ENCODE measurements around the gene MTOR. TPM values are rescaled to one million over a fixed set of nuclear protein-coding genes. Genes with fewer than 3 reads are reported as not detected.
"Not testable (repeated sequence)": the region's sequence is repeated elsewhere in the genome, so short reads cannot be mapped to it uniquely, and the experiment has no call there.

Gene MTOR
- total and polyA plus RNA-seq, 2 experiments from 2014 or later, result 10.6 to 30.7 TPM

DNA sequence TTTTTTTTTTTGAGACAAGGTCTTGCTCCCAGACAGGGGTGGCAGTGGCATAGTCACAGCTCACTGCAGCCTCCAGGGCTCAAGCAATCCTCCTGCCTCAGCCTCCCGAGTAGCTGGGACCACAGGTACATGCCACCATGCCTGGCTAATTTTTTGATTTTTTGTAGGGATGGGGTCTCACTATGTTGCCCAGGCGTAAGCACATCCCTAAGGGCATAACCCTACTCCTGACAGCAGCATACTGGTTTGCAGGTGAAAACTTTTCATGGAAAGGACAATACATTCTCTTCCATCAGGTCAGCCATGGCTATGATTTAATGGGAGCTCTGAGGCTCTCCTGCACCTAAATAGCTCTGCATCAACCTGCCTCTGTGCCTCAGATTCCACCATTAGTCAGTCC is 40.0 kb upstream of the MTOR start:
- Histone ChIP-seq H4K20me1 (ENCODE audit: insufficient read depth) (no peaks in the 10 kb centered on the region), H3K9me3 (ENCODE audit: low read depth) (no peaks in the 10 kb centered on the region), H3K4me2 (ENCODE audit: unreplicated experiment) (no peak overlapping the region), H3K9ac (no peak overlapping the region), H3K9me2 (ENCODE audit: insufficient read depth) (no peaks in the 10 kb centered on the region), H3K36me3 (ENCODE audit: low read depth) (no peaks in the 10 kb centered on the region), H3F3A (ENCODE audit: insufficient read depth) (no peaks in the 10 kb centered on the region), H3K4me3 (no peak overlapping the region), H3K27me3 (replicated peaks; ENCODE audit: insufficient read depth) (no peaks in the 10 kb centered on the region), H3K79me2 (ENCODE audit: insufficient read depth) (no peaks in the 10 kb centered on the region), H3K27ac (no peak overlapping the region), H2AFZ (no peak overlapping the region), H3K4me1 (ENCODE audit: insufficient read depth) (no peaks in the 10 kb centered on the region)
- TF ChIP-seq EZH2 (IDR thresholded peaks at IDR 0.05; ENCODE audit: insufficient read depth, poor library complexity, severe bottlenecking) (no peak), EZH2phosphoT487 (IDR thresholded peaks at IDR 0.05; ENCODE audit: insufficient read depth, low read depth) (no peak)
- 42% methylated on average over 2 of the region's 2 CpGs for WGBS, 2 experiments (ENCODE audit: low coverage in 1 of 2, low lambda C conversion rate in 2 of 2, missing lambda C conversion rate in 2 of 2)
- in situ Hi-C loops (cut with MboI), result no loop called here
- DNase-seq, result no peak

DNA sequence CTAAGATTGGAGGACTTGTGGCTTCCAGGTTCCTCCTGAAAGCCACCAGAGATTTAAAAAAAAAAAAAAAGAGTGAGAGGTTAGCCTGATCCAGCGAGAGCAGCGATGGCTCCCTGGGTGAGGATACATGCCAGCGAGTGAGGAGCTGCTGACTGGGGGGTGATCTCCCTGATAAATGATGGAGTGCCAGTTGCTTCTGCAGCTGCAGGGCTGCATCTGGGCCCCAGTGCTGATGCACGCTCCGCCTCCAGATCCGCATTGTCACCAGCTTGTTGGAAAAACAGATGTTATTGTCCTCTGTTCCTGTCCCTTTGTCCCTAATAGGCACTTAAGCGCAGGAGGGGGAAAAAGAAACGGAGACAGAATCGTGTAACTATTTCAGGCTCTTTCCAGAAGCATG is 39.2 kb upstream of the MTOR start:
- no peaks in the 10 kb centered on the region for H3K27me3 ChIP-seq (replicated peaks; ENCODE audit: insufficient read depth)
- no peaks in the 10 kb centered on the region for H3K36me3 ChIP-seq (ENCODE audit: low read depth)
- no peak overlapping the region for H3K27ac ChIP-seq
- H4K20me1 ChIP-seq (ENCODE audit: insufficient read depth), result no peaks in the 10 kb centered on the region
- no peaks in the 10 kb centered on the region for H3K9me3 ChIP-seq (ENCODE audit: low read depth)
- no peak overlapping the region for H3K4me2 ChIP-seq (ENCODE audit: unreplicated experiment)
- WGBS, 2 experiments (ENCODE audit: low coverage in 1 of 2, low lambda C conversion rate in 2 of 2, missing lambda C conversion rate in 2 of 2), result 29 to 32% methylated on average over 9 of the region's 9 CpGs
- TF ChIP-seq EZH2 (IDR thresholded peaks at IDR 0.05; ENCODE audit: insufficient read depth, poor library complexity, severe bottlenecking) (no peak), EZH2phosphoT487 (IDR thresholded peaks at IDR 0.05; ENCODE audit: insufficient read depth, low read depth) (no peak)
- H3K79me2 ChIP-seq (ENCODE audit: insufficient read depth), result no peaks in the 10 kb centered on the region
- H3K4me1 ChIP-seq (ENCODE audit: insufficient read depth), result no peaks in the 10 kb centered on the region
- in situ Hi-C loops (cut with MboI), result no loop called here
- no peaks in the 10 kb centered on the region for H3K9me2 ChIP-seq (ENCODE audit: insufficient read depth)
- no peak overlapping the region for H3K4me3 ChIP-seq
- H3F3A ChIP-seq (ENCODE audit: insufficient read depth), result no peaks in the 10 kb centered on the region
- no peak for DNase-seq
- H3K9ac ChIP-seq, result no peak overlapping the region
- no peak overlapping the region for H2AFZ ChIP-seq

DNA sequence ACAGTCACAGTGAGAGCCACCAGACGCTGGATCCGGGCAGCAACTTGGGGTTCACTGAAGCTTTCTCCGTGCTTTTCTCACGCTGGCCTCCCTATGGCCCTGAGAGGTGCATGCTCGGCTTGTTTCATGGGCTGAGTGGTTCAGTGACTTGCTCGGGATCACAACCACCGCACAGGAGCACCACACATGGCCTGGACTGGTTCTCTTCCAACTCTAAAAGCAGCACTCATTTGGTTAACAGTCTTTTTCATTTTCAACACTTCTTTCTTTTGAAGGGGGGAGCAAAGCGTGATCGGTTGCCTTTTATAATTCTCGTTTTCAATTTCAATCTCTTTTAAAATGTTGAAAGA is 36.8 kb upstream of the MTOR start:
- TF ChIP-seq EZH2 (IDR thresholded peaks at IDR 0.05; ENCODE audit: insufficient read depth, poor library complexity, severe bottlenecking), result no peak
- TF ChIP-seq EZH2phosphoT487 (IDR thresholded peaks at IDR 0.05; ENCODE audit: insufficient read depth, low read depth), result no peak
- 67 to 75% methylated on average over 10 of the region's 10 CpGs for WGBS, 2 experiments (ENCODE audit: low coverage in 1 of 2, low lambda C conversion rate in 2 of 2, missing lambda C conversion rate in 2 of 2)

DNA sequence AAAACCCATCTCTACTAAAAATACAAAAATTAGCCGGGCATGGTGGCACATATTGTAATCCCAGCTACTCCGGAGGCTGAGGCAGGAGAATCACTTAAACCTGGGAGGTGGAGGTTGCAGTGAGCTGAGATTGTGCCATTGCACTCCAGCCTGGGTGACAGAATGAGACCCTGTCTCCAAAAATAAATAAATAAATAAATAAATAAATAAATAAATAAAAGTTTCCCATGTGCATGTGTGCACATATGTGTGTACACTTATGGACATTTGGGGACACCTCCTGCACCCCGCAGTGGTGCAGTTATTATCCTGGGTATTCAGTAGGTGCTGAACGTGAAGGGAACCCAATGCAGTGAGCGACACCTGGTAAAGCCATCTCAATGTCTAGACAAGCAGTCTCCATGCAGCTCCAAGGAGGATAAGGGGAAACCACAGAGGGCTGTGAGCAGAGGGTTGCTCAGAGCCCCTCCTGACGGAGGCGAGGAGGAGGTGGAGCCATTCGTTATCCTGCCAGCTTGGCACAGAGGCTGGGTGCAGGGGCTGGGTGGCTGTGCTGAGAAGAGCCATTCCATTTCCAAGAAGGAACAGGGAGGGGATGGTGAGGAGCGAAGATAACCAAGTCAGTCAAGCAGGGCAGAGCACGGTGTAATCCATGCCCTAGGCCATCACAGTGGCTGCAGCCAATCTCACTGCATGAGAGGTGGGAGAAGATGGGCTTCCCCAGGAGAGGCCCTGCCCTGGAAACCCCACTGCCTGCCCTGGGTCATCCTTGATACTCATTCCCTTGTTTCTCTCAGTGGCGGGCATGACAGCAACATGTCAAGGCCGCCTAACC is 36.3 kb upstream of the MTOR start:
- H2AFZ ChIP-seq, result no peak overlapping the region
- H3K79me2 ChIP-seq (ENCODE audit: insufficient read depth), result no peaks in the 10 kb centered on the region
- H3K36me3 ChIP-seq (ENCODE audit: low read depth), result no peaks in the 10 kb centered on the region
- no peak for DNase-seq
- TF ChIP-seq EZH2 (IDR thresholded peaks at IDR 0.05; ENCODE audit: insufficient read depth, poor library complexity, severe bottlenecking) (no peak), EZH2phosphoT487 (IDR thresholded peaks at IDR 0.05; ENCODE audit: insufficient read depth, low read depth) (no peak)
- no peaks in the 10 kb centered on the region for H3K4me1 ChIP-seq (ENCODE audit: insufficient read depth)
- no peak overlapping the region for H3K4me3 ChIP-seq
- H3K9me2 ChIP-seq (ENCODE audit: insufficient read depth), result no peaks in the 10 kb centered on the region
- H4K20me1 ChIP-seq (ENCODE audit: insufficient read depth), result no peaks in the 10 kb centered on the region
- no peaks in the 10 kb centered on the region for H3F3A ChIP-seq (ENCODE audit: insufficient read depth)
- no peak overlapping the region for H3K27ac ChIP-seq
- H3K9ac ChIP-seq, result no peak overlapping the region
- H3K9me3 ChIP-seq (ENCODE audit: low read depth), result no peaks in the 10 kb centered on the region
- WGBS, 2 experiments (ENCODE audit: low coverage in 1 of 2, low lambda C conversion rate in 2 of 2, missing lambda C conversion rate in 2 of 2), result 75 to 79% methylated on average over 12 of the region's 12 CpGs
- in situ Hi-C loops (cut with MboI), result no loop called here
- H3K4me2 ChIP-seq (ENCODE audit: unreplicated experiment), result no peak overlapping the region
- no peaks in the 10 kb centered on the region for H3K27me3 ChIP-seq (replicated peaks; ENCODE audit: insufficient read depth)

More for the DNA sequence above, 36.8 kb upstream of the MTOR start:
- H2AFZ ChIP-seq, result no peak overlapping the region
- H3K9me3 ChIP-seq (ENCODE audit: low read depth), result no peaks in the 10 kb centered on the region
- DNase-seq, result no peak
- no peak overlapping the region for H3K27ac ChIP-seq
- no peaks in the 10 kb centered on the region for H3K79me2 ChIP-seq (ENCODE audit: insufficient read depth)
- no peaks in the 10 kb centered on the region for H3K9me2 ChIP-seq (ENCODE audit: insufficient read depth)
- H3F3A ChIP-seq (ENCODE audit: insufficient read depth), result no peaks in the 10 kb centered on the region
- H4K20me1 ChIP-seq (ENCODE audit: insufficient read depth), result no peaks in the 10 kb centered on the region
- H3K4me3 ChIP-seq, result no peak overlapping the region
- in situ Hi-C loops (cut with MboI), result no loop called here
- H3K4me2 ChIP-seq (ENCODE audit: unreplicated experiment), result no peak overlapping the region
- H3K9ac ChIP-seq, result no peak overlapping the region
- H3K4me1 ChIP-seq (ENCODE audit: insufficient read depth), result no peaks in the 10 kb centered on the region
- no peaks in the 10 kb centered on the region for H3K36me3 ChIP-seq (ENCODE audit: low read depth)
- H3K27me3 ChIP-seq (replicated peaks; ENCODE audit: insufficient read depth), result no peaks in the 10 kb centered on the region

DNA sequence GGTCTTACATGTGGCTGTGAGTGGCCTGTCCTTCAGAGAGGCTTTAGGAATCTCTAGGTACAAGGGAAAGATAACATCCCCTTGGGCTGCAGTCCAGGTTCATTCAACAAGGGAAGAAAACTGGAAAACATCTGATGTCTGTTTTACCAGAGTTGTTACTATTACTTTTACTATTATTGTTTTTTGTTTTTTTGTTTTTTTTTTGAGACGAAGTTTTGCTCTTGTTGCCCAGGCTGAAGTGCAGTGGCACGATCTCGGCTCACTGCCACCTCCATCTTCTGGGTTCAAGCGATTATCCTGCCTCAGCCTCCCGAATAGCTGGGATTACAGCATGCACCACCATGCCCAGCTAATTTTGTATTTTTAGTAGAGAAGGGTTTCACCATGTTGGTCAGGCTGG is 35.4 kb upstream of the MTOR start:
- H2AFZ ChIP-seq; H3K79me2 ChIP-seq (ENCODE audit: insufficient read depth); H3K27me3 ChIP-seq (replicated peaks; ENCODE audit: insufficient read depth); H3K4me1 ChIP-seq (ENCODE audit: insufficient read depth); H3K9me2 ChIP-seq (ENCODE audit: insufficient read depth); in situ Hi-C loops (cut with MboI); H4K20me1 ChIP-seq (ENCODE audit: insufficient read depth); H3K4me3 ChIP-seq; H3F3A ChIP-seq (ENCODE audit: insufficient read depth); DNase-seq; H3K27ac ChIP-seq; H3K9me3 ChIP-seq (ENCODE audit: low read depth); H3K36me3 ChIP-seq (ENCODE audit: low read depth); H3K4me2 ChIP-seq (ENCODE audit: unreplicated experiment); H3K9ac ChIP-seq: not testable (repeated sequence)
- WGBS, 2 experiments (ENCODE audit: low coverage in 1 of 2, low lambda C conversion rate in 2 of 2, missing lambda C conversion rate in 2 of 2), result 87 to 97% methylated on average over 5 of the region's 5 CpGs
